ENCODE results near the gene ABHD17A.
"Not testable (repeated sequence)": the region's sequence is repeated elsewhere in the genome, so short reads cannot be mapped to it uniquely, and the experiment has no call there.

ABHD17A gene

DNA sequence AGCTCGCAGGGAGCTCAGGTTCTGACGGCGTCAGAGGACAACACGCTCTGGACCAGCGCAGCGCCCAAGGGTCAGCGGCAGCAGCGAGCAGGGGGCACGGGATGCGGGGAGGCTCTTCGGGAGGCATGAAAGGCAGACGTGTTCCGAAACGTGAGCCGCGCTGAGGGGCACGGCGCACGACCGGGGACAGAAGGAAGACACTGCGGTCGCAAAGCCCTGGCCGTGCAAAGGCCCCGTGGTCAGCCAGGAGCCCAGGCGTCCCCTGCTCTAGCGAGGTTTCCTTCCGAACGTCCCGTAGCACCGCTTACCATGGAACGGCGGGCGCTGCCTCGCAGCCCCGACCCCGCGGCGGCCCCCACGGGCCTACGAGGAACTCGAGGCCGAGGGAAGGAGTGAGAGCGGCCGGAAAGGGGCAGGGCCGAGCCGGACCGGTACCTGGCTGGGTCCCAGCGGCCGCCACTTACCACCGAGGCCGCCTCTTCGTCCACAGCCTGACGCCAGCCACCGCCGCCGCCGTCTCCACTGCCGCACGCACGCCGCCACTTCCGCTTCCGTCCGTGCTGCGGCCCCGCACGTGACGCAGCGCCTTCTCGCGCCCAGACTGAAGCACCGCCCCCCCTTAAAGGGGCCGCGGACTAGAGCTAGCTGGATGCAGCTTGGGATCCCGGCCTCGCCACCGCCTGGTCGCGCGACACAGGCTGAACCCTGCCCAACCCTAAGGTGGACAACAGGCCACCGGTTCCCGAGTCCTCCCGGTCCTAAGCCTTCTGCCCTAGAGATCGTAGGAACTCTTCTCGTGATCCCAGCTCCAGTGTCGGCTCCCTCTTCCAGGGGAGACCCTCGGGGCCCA lies 9.4 kb downstream of the ABHD17A start:
- H3K36me3 ChIP-seq (ENCODE audit: control insufficient read depth, insufficient read depth, low read length) = peaks cover 4% of the 10 kb centered on the region
- peak overlapping the region; percentile 78 for H3K9ac ChIP-seq (ENCODE audit: low read length)
- H3K4me1 ChIP-seq (ENCODE audit: control insufficient read depth, insufficient read depth, low read length) = peaks cover 13% of the 10 kb centered on the region
- peak overlapping the region; percentile 99 for H3K4me3 ChIP-seq (ENCODE audit: low read length)
- peak overlapping the region; percentile 89 for H3K27ac ChIP-seq (ENCODE audit: low read depth, low read length)
- H3K27me3 ChIP-seq (ENCODE audit: control insufficient read depth, insufficient read depth, low read length) = no peaks in the 10 kb centered on the region

GRCh38 chr19:1875265-1875645 lies 10.0 kb downstream of the ABHD17A start:
- Histone ChIP-seq H3K4me3 (ENCODE audit: low read length) (peak overlapping the region; percentile 99), H3K9ac (ENCODE audit: low read length) (peak overlapping the region; percentile 78)

DNA sequence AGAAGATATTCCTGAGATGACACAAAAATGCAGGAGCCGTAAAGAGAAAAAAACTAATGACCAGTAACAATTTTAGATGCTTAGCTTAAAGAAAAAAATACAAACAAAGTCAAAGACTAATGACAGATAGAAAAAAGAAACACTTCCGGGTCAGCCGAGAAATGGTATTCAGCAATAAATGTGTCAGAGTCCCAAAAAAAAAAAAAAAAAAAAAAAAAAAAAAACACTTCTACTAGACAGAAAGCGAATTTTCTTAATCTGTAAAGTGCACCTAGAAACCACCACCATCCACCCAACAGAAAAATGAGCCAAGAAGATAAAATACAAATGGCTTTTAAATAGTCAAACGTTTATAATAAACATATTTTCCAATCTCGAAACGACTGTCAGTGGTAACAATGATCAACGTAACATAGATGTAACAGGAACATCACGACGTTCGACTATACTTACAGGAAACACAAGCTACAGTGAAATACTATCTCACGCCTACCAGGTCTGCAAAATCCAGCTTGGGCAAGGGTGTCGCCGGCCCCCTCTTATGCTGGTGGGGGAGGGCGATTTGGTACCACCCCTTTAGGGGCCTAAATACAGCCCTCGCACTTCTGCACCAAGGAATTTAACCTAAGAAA lies 10.6 kb downstream of the ABHD17A start:
- H3K4me1 ChIP-seq (ENCODE audit: control insufficient read depth, insufficient read depth, low read length) = peaks cover 13% of the 10 kb centered on the region
- no peak overlapping the region for H3K9ac ChIP-seq (ENCODE audit: low read length)
- H3K27me3 ChIP-seq (ENCODE audit: control insufficient read depth, insufficient read depth, low read length) = no peaks in the 10 kb centered on the region
- peak overlapping the region; percentile 99 for H3K4me3 ChIP-seq (ENCODE audit: low read length)
- H3K27ac ChIP-seq (ENCODE audit: low read depth, low read length) = peak overlapping the region; percentile 56
- no peaks in the 10 kb centered on the region for H3K36me3 ChIP-seq (ENCODE audit: control insufficient read depth, insufficient read depth, low read length)

More at GRCh38 chr19:1875265-1875645, 10.0 kb downstream of the ABHD17A start:
- not testable (repeated sequence) for H3K27me3 ChIP-seq (ENCODE audit: control insufficient read depth, insufficient read depth, low read length); H3K36me3 ChIP-seq (ENCODE audit: control insufficient read depth, insufficient read depth, low read length)
- H3K4me1 ChIP-seq (ENCODE audit: control insufficient read depth, insufficient read depth, low read length) = peaks cover 13% of the 10 kb centered on the region
- peak overlapping the region; percentile 89 for H3K27ac ChIP-seq (ENCODE audit: low read depth, low read length)

DNA sequence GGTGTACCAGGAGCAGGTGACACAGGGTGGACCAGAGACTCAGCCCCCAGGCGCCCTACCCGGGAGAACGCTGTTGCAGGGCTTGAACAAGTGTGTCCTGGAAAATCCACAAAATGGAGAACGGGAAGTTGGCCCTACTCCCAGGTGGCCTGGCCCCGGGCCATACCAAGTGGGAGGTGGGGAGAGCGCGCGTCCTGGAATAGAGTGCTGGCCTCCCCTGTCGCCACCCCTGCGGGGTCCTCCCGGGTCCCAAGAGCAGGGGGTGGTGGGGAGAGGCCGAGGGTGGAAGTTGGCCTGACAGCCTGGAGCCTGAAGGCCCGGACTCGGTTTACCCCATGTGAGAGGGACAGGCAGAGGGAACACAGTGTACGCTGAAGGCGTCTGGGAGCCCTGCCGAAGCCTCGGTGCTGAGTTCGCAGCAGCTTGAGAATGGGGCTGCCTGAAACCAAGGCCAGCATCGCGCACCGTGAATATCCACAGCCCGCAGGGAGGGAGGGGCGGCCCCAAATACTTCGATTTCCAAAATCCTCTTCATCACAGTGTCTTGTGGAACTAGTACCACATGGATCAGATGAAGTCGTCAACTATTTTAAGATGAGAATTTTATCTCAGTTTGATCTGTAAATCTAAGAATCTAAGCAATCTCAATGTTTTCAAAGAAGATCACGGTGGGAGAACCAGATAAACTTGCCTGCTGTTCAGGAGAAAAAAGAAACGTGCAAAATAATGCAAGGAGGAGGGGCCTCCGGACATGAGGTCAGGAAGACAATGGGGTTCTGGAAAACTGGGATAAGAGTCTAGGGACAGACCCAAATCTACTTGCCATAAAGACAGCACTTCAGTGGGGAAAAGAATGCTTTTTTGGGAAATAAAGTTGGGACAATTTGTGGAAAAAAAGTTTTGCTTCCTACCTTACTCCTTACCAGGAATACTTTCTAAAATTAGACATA lies 11.5 kb downstream of the ABHD17A start:
- H3K36me3 ChIP-seq (ENCODE audit: control insufficient read depth, insufficient read depth, low read length) = no peaks in the 10 kb centered on the region
- peak overlapping the region; percentile 32 for H3K4me3 ChIP-seq (ENCODE audit: low read length)
- no peak overlapping the region for H3K9ac ChIP-seq (ENCODE audit: low read length)
- H3K4me1 ChIP-seq (ENCODE audit: control insufficient read depth, insufficient read depth, low read length) = peaks cover 13% of the 10 kb centered on the region
- no peaks in the 10 kb centered on the region for H3K27me3 ChIP-seq (ENCODE audit: control insufficient read depth, insufficient read depth, low read length)
- H3K27ac ChIP-seq (ENCODE audit: low read depth, low read length) = peak overlapping the region; percentile 54

GRCh38 chr19:1872807-1873523 lies 12.3 kb downstream of the ABHD17A start:
- no peak overlapping the region for H3K9ac ChIP-seq (ENCODE audit: low read length)
- peaks cover 13% of the 10 kb centered on the region for H3K4me1 ChIP-seq (ENCODE audit: control insufficient read depth, insufficient read depth, low read length)
- H3K4me3 ChIP-seq (ENCODE audit: low read length) = peak overlapping the region; percentile 32

DNA sequence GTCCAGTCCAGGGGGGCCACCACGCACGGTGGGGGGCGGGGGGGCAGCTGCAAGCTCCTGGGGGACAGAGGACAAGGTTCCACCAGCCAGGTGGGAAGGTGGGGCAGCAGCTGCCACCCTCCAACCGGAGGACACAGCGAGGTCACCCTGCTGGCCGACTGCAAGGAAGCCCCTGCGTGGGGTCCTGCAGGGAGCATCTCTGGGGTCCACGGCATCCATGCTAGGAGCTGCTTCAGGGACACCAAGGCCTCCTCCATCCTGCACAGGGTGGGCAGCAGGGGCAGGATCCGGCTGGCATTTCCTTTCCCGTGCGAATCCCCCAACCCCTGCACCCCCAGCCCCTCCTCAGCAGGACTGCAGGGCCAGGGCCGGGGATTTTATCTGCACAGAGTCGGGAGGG lies 13.7 kb downstream of the ABHD17A start:
- H3K27ac ChIP-seq (ENCODE audit: low read depth, low read length) = no peak overlapping the region
- H3K27me3 ChIP-seq (ENCODE audit: control insufficient read depth, insufficient read depth, low read length) = no peaks in the 10 kb centered on the region
- H3K9ac ChIP-seq (ENCODE audit: low read length) = no peak overlapping the region
- peaks cover 13% of the 10 kb centered on the region for H3K4me1 ChIP-seq (ENCODE audit: control insufficient read depth, insufficient read depth, low read length)
- no peaks in the 10 kb centered on the region for H3K36me3 ChIP-seq (ENCODE audit: control insufficient read depth, insufficient read depth, low read length)
- no peak overlapping the region for H3K4me3 ChIP-seq (ENCODE audit: low read length)

More at GRCh38 chr19:1872807-1873523, 12.3 kb downstream of the ABHD17A start:
- H3K27ac ChIP-seq (ENCODE audit: low read depth, low read length) = peak overlapping the region; percentile 54
- H3K36me3 ChIP-seq (ENCODE audit: control insufficient read depth, insufficient read depth, low read length) = no peaks in the 10 kb centered on the region
- no peaks in the 10 kb centered on the region for H3K27me3 ChIP-seq (ENCODE audit: control insufficient read depth, insufficient read depth, low read length)

- Histone ChIP-seq H3K36me3 (ENCODE audit: control insufficient read depth, insufficient read depth, low read length) (no peaks in the 10 kb centered on the region), H3K4me3 (ENCODE audit: low read length) (no peak overlapping the region), H3K4me1 (ENCODE audit: control insufficient read depth, insufficient read depth, low read length) (peaks cover 11% of the 10 kb centered on the region), H3K27ac (ENCODE audit: low read depth, low read length) (no peak overlapping the region), H3K27me3 (ENCODE audit: control insufficient read depth, insufficient read depth, low read length) (no peaks in the 10 kb centered on the region), H3K9ac (ENCODE audit: low read length) (no peak overlapping the region)
Measured at GRCh38 chr19:1871140-1871597, 14.1 kb downstream of the ABHD17A start.

DNA sequence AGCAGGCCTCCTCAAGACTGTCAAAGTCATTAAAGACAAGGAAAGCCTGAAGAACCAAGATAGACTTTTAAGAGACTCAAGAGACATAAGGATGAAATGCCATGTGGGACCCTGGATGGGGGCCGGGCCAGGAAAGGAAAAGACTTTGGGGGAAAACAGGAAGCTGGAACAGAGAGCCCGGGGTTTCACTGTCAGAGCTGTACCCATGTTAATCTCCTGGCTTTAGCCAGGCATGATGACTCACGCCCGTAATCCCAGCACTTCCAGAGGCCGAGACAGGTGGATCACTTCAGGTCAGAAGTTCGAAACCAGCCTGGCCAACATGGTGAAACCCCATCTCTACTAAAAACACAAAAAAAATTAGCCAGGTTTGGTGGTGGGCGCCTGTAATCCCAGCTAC lies 16.3 kb downstream of the ABHD17A start:
- no peak overlapping the region for H3K27ac ChIP-seq (ENCODE audit: low read depth, low read length)
- no peak overlapping the region for H3K9ac ChIP-seq (ENCODE audit: low read length)
- H3K4me3 ChIP-seq (ENCODE audit: low read length) = no peak overlapping the region
- H3K4me1 ChIP-seq (ENCODE audit: control insufficient read depth, insufficient read depth, low read length) = peaks cover 8% of the 10 kb centered on the region
- no peaks in the 10 kb centered on the region for H3K36me3 ChIP-seq (ENCODE audit: control insufficient read depth, insufficient read depth, low read length)
- no peaks in the 10 kb centered on the region for H3K27me3 ChIP-seq (ENCODE audit: control insufficient read depth, insufficient read depth, low read length)

DNA sequence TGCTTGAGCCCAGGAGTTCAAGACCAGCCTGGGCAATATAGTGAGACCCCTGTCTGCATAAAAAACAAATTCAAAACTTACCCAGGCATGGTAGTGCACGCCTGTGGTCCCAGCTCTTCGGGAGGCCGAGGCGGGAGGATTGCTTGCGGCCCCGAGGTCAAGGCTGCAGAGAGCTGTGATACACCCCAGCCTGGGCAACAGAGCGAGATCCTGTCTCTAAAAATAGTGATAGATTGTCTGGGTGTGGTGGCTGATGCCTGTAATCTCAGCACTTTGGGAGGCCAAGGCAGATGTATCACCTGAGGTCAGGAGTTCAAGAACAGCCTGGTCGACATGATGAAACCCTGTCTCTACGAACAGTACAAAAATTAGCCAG lies 18.0 kb downstream of the ABHD17A start:
- no peaks in the 10 kb centered on the region for H3K27me3 ChIP-seq (ENCODE audit: control insufficient read depth, insufficient read depth, low read length)
- no peak overlapping the region for H3K9ac ChIP-seq (ENCODE audit: low read length)
- no peak overlapping the region for H3K27ac ChIP-seq (ENCODE audit: low read depth, low read length)
- no peaks in the 10 kb centered on the region for H3K4me1 ChIP-seq (ENCODE audit: control insufficient read depth, insufficient read depth, low read length)
- no peaks in the 10 kb centered on the region for H3K36me3 ChIP-seq (ENCODE audit: control insufficient read depth, insufficient read depth, low read length)
- H3K4me3 ChIP-seq (ENCODE audit: low read length) = no peak overlapping the region

GRCh38 chr19:1866693-1867348 lies 18.5 kb downstream of the ABHD17A start:
- Histone ChIP-seq H3K4me3 (ENCODE audit: low read length) (no peak overlapping the region), H3K27me3 (ENCODE audit: control insufficient read depth, insufficient read depth, low read length) (no peaks in the 10 kb centered on the region), H3K36me3 (ENCODE audit: control insufficient read depth, insufficient read depth, low read length) (no peaks in the 10 kb centered on the region), H3K27ac (ENCODE audit: low read depth, low read length) (no peak overlapping the region), H3K4me1 (ENCODE audit: control insufficient read depth, insufficient read depth, low read length) (no peaks in the 10 kb centered on the region), H3K9ac (ENCODE audit: low read length) (no peak overlapping the region)

GRCh38 chr19:1865172-1866010 lies 19.9 kb downstream of the ABHD17A start:
- H3K9ac ChIP-seq (ENCODE audit: low read length) = no peak overlapping the region
- no peaks in the 10 kb centered on the region for H3K27me3 ChIP-seq (ENCODE audit: control insufficient read depth, insufficient read depth, low read length)
- H3K4me1 ChIP-seq (ENCODE audit: control insufficient read depth, insufficient read depth, low read length) = peaks cover 2% of the 10 kb centered on the region
- H3K4me3 ChIP-seq (ENCODE audit: low read length) = peak overlapping the region; percentile 78
- peak overlapping the region; percentile 68 for H3K27ac ChIP-seq (ENCODE audit: low read depth, low read length)
- H3K36me3 ChIP-seq (ENCODE audit: control insufficient read depth, insufficient read depth, low read length) = no peaks in the 10 kb centered on the region

All from rectal smooth muscle tissue (tissue), 1 donor.